Small intestine (tissue), 7 donors: ENCODE measurements around the gene CDC27. TPM values are rescaled to one million over a fixed set of nuclear protein-coding genes. Genes with fewer than 3 reads are reported as not detected.
"Not testable (repeated sequence)": the region's sequence is repeated elsewhere in the genome, so short reads cannot be mapped to it uniquely, and the experiment has no call there.

Experiments
- DNase-seq, 2 donors: peaks; one replicate each; pipeline versions ENCODE4 v3.0.0 to v3.0.0-alpha.2; 2013
- FAIRE-seq: peaks from 2 replicates; lab custom pipeline; 2012; peaks lifted over from hg19 to GRCh38; lab: Jason Lieb, UNC
- H3K27ac ChIP-seq, 3 donors: one replicate each; pipeline ENCODE4 v1.5.1; 2013; ENCODE audit warnings: low read length in 2 of 3, mild to moderate bottlenecking in 2 of 3, control low read depth in 1 of 3, inconsistent platforms in 1 of 3, low read depth in 1 of 3, moderate library complexity in 1 of 3
- H3K27me3 ChIP-seq, 3 donors: one replicate each; pipeline ENCODE4 v1.6.1; 2013; ENCODE audit warnings: low read length in 3 of 3, inconsistent platforms in 1 of 3; ENCODE audit not compliant: control insufficient read depth in 3 of 3, insufficient read depth in 3 of 3
- H3K36me3 ChIP-seq, 3 donors: one replicate each; pipeline ENCODE4 v1.6.1; 2013; ENCODE audit warnings: low read length in 3 of 3, inconsistent platforms in 1 of 3, low read depth in 1 of 3, mild to moderate bottlenecking in 1 of 3, moderate library complexity in 1 of 3; ENCODE audit not compliant: control insufficient read depth in 3 of 3, insufficient read depth in 2 of 3
- H3K4me1 ChIP-seq, 3 donors: one replicate each; pipeline ENCODE4 v1.6.1; 2013; ENCODE audit warnings: low read length in 2 of 3, inconsistent platforms in 1 of 3, low read depth in 1 of 3, mild to moderate bottlenecking in 1 of 3, moderate library complexity in 1 of 3; ENCODE audit not compliant: control insufficient read depth in 3 of 3, insufficient read depth in 2 of 3
- H3K4me3 ChIP-seq, 3 donors: one replicate each; pipeline ENCODE4 v1.5.1; 2013; ENCODE audit warnings: low read length in 3 of 3, control low read depth in 1 of 3, inconsistent platforms in 1 of 3, low read depth in 1 of 3, mild to moderate bottlenecking in 1 of 3, moderate library complexity in 1 of 3
- H3K9me3 ChIP-seq, 2 donors: one replicate each; pipeline ENCODE4 v1.6.1; 2013; ENCODE audit warnings: low read depth in 1 of 2, low read length in 1 of 2; ENCODE audit not compliant: control insufficient read depth in 2 of 2, insufficient read depth in 1 of 2
- WGBS, 3 donors: extraction: QIAGEN DNeasy Blood & Tissue Kit; methylation state at CpG; one replicate each; pipeline ENCODE4 v1.1.7; 2013; 5-methylcytosine and 5-hydroxymethylcytosine counted together
- polyA plus RNA-seq, 4 donors: library from polyadenylated mRNA; stranded (reverse) in 3 of 4; unstranded in 1 of 4; fragments of 200-250 nt in 3 of 4; fragments of 120-200 nt in 1 of 4; gene quantifications; one replicate each; pipeline versions ENCODE4 v1.2.1 to v1.2.3, GENCODE V29; 2013
- donor health status: healthy with polysubstance abuse.
- donor health status: control.
- donor health status: control.
- donor health status: Bipolar disorder and iron deficiency.
- donor health status: healthy.

The CDC27 gene
- polyA plus RNA-seq, 4 donors: 5.9 to 29.7 (median 19.5) TPM

- no peak for FAIRE-seq
- peaks cover 11 to 56% (median 12%) of the 10 kb centered on the region in 3 donors for H3K4me1 ChIP-seq
- H3K27me3 ChIP-seq: peaks cover 0 to 2% (median 0%) of the 10 kb centered on the region in 3 donors
- peak overlapping the region in 2 of 3 donors; percentile 6 to 50 for H3K27ac ChIP-seq
- H3K9me3 ChIP-seq: peaks cover 0 to 13% of the 10 kb centered on the region in 2 donors
- WGBS, 3 donors: 80 to 83% (median 82%) methylated on average over 5 of the region's 5 CpGs
- peak in 1 of 2 donors; percentile 41 for DNase-seq
- no peaks in the 10 kb centered on the region for H3K36me3 ChIP-seq
- H3K4me3 ChIP-seq: no peak overlapping the region
These were observed 34.4 kb upstream of the CDC27 start for GRCh38 chr17:47223460-47223859.

- Histone ChIP-seq H3K9me3 (peaks cover 0 to 13% of the 10 kb centered on the region in 2 donors), H3K36me3 (no peaks in the 10 kb centered on the region), H3K27ac (peak overlapping the region in 2 of 3 donors; percentile 6 to 50), H3K4me3 (no peak overlapping the region), H3K27me3 (peaks cover 0 to 2% (median 0%) of the 10 kb centered on the region in 3 donors), H3K4me1 (peaks cover 11 to 56% (median 12%) of the 10 kb centered on the region in 3 donors)
- WGBS, 3 donors: 86 to 95% (median 90%) methylated on average over 3 of the region's 3 CpGs
- no peak for FAIRE-seq
- DNase-seq: no peak
These were observed 33.9 kb upstream of the CDC27 start for GRCh38 chr17:47223007-47223406.

GRCh38 chr17:47222047-47222446 is 33.0 kb upstream of the CDC27 start:
- peaks cover 11 to 56% (median 12%) of the 10 kb centered on the region in 3 donors for H3K4me1 ChIP-seq
- DNase-seq (peak; percentile 41 to 79), FAIRE-seq (no peak)
- H3K36me3 ChIP-seq: no peaks in the 10 kb centered on the region
- H3K27ac ChIP-seq: no peak overlapping the region
- WGBS, 3 donors: 39 to 85% (median 72%) methylated on average over 4 of the region's 4 CpGs
- H3K9me3 ChIP-seq: peaks cover 0 to 13% of the 10 kb centered on the region in 2 donors
- H3K27me3 ChIP-seq: peaks cover 0 to 2% (median 0%) of the 10 kb centered on the region in 3 donors
- no peak overlapping the region for H3K4me3 ChIP-seq

GRCh38 chr17:47221154-47221553 is 32.1 kb upstream of the CDC27 start:
- H3K4me1 ChIP-seq: peaks cover 11 to 55% (median 12%) of the 10 kb centered on the region in 3 donors
- no peak for DNase-seq
- no peak overlapping the region for H3K4me3 ChIP-seq
- H3K36me3 ChIP-seq: no peaks in the 10 kb centered on the region
- no peak for FAIRE-seq
- no peak overlapping the region for H3K27ac ChIP-seq
- peaks cover 0 to 2% (median 0%) of the 10 kb centered on the region in 3 donors for H3K27me3 ChIP-seq
- 82 to 96% (median 82%) methylated on average over 6 of the region's 6 CpGs for WGBS, 3 donors
- peaks cover 0 to 13% of the 10 kb centered on the region in 2 donors for H3K9me3 ChIP-seq

- Histone ChIP-seq H3K27ac (no peak overlapping the region), H3K4me1 (peaks cover 10 to 52% (median 12%) of the 10 kb centered on the region in 3 donors), H3K4me3 (no peak overlapping the region), H3K27me3 (peaks cover 0 to 2% (median 0%) of the 10 kb centered on the region in 3 donors), H3K36me3 (no peaks in the 10 kb centered on the region), H3K9me3 (peaks cover 0 to 13% of the 10 kb centered on the region in 2 donors)
- DNase-seq: no peak
- 51 to 81% (median 57%) methylated on average over 7 of the region's 7 CpGs for WGBS, 3 donors
- no peak for FAIRE-seq
These were observed 31.5 kb upstream of the CDC27 start for GRCh38 chr17:47220531-47220999.

DNA sequence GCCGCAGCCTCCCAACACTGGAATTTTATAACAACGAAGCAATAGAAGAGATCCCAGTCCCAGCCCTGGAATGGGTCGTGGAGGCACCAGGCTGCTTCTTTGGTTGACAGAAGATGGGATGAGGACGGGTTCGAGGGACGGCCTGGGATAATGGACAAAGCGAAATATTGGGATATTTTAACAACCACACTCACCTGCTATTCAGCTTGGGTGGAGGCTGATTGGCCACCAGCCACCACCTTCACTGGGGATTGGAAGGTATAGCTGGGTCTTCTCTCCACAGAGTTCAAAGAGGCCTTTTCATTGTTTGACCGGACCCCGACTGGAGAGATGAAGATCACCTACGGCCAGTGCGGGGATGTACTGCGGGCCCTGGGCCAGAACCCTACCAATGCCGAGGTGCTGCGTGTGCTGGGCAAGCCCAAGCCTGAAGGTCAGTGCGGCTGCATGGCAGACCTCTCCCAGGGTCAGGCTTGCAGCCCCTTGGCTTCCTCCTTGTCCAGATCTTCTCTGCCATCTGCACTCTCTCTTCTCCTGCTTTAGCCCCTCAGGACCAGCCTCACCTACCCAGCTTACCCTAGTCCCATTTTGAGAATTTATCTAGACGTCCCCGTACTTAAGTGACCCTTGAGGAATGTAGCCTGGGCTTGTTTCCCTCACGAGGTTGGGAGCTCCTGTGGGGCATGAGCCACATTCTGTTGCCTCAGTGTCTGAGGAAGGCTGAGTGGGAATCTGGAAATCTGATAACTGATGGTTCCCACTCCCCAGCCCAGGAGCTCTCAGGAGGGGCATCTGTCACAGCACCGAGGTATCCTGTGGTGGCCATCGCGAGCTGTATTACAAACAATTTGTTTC is 30.8 kb upstream of the CDC27 start:
- Histone ChIP-seq H3K4me1 (peaks cover 6 to 46% (median 10%) of the 10 kb centered on the region in 3 donors), H3K9me3 (peaks cover 0 to 11% of the 10 kb centered on the region in 2 donors), H3K27me3 (peaks cover 0 to 2% (median 0%) of the 10 kb centered on the region in 3 donors), H3K4me3 (no peak overlapping the region), H3K36me3 (no peaks in the 10 kb centered on the region), H3K27ac (no peak overlapping the region)
- FAIRE-seq (no peak), DNase-seq (no peak)
- 91 to 94% (median 92%) methylated on average over 19 to 21 of the region's 21 CpGs for WGBS, 3 donors

DNA sequence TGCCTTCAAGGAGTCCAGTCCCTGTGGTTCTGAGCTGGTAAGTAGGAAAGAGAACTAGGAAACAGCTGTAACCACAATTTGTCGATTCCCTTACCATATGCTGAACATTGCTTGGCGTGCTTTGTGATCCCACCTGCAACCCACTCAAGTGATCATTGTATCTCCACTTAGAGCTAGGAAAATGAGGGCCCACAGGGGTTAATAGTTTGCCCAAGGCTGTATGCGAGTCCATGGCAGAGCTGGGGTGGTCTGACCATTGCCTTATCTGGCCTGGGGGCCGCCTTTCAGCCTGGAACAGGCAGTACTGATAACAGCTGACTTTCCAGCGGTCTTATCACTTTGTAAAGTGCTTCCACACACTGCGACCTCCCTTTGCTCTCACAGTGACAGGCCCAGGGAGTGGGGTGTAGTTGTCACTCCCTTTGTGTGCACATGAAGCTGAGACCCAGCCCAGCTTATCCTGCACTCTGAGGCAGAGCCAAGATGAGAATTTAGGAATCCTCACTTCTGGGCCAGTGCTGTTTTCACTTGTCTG is 29.9 kb upstream of the CDC27 start:
- no peaks in the 10 kb centered on the region for H3K36me3 ChIP-seq
- no peak overlapping the region for H3K4me3 ChIP-seq
- H3K4me1 ChIP-seq: peaks cover 2 to 42% (median 8%) of the 10 kb centered on the region in 3 donors
- H3K9me3 ChIP-seq: peaks cover 0 to 5% of the 10 kb centered on the region in 2 donors
- FAIRE-seq: no peak
- peaks cover 0 to 2% (median 0%) of the 10 kb centered on the region in 3 donors for H3K27me3 ChIP-seq
- DNase-seq: no peak
- no peak overlapping the region for H3K27ac ChIP-seq
- 47 to 62% (median 58%) methylated on average over 6 of the region's 6 CpGs for WGBS, 3 donors

DNA sequence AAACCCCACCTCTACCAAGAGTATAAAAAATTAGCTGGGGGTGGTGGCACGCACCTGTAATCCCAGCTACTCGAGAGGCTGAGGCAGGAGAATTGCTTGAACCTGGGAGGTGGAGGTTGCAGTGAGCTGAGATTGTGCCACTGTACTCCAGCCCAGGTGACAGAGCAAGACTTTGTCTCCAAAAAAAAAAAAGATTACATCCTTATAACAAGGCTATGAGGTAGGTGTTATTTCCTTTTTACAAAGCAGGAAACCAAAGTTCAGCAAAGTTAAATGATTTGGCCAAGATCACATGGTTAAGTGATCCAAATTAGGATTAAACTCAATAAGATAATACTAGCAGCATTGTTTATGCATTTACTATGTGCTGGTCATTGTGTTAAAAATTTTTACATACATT is 28.2 kb upstream of the CDC27 start:
- H3K27ac ChIP-seq, FAIRE-seq, H3K27me3 ChIP-seq, H3K36me3 ChIP-seq, H3K4me3 ChIP-seq, H3K9me3 ChIP-seq: not testable (repeated sequence)
- DNase-seq: peak in 1 of 2 donors; percentile 31
- H3K4me1 ChIP-seq: peaks cover 2 to 27% (median 5%) of the 10 kb centered on the region in 3 donors
- 60 to 83% (median 73%) methylated on average over 2 of the region's 2 CpGs for WGBS, 3 donors
